GM18498 (cell line): ENCODE data around the gene CYTH1.
"Not testable (repeated sequence)": the region's sequence is repeated elsewhere in the genome, so short reads cannot be mapped to it uniquely, and the experiment has no call there.

ENCODE experiments used
- ATAC-seq: cut with Tn5 transposase; IDR thresholded peaks from one replicate; pipeline ENCODE4 v1.9.1; 2021; ENCODE audit warnings: mild to moderate bottlenecking, moderate library complexity; ENCODE audit not compliant: unreplicated experiment

CYTH1 gene

GRCh38 chr17:78765821-78766220 lies 16.3 kb downstream of the CYTH1 start:
- ATAC-seq = no peak

DNA sequence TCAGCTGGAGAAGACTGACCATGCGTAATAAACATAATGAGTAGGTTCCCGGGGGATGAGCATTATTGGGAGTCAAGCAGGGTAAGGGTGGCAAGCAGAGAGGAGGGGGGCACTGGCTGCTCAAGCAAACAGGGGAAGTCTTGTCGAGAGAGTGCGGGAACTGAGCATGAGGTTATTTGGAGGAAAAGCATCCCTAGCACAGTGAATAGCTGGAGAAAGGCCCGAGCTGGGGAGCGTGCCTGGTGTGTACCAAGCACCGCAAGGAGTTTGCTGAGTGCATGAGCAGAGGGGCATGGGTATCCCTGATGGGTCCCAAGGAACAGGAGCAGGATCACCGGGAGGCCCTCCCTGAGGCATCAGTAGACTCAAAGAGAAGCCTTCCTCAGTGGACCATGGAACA lies 17.2 kb downstream of the CYTH1 start:
- no peak for ATAC-seq

- no peak for ATAC-seq
These were observed 18.5 kb downstream of the CYTH1 start for GRCh38 chr17:78763561-78763960.

GRCh38 chr17:78761789-78762406 lies 20.2 kb downstream of the CYTH1 start:
- ATAC-seq = no peak

DNA sequence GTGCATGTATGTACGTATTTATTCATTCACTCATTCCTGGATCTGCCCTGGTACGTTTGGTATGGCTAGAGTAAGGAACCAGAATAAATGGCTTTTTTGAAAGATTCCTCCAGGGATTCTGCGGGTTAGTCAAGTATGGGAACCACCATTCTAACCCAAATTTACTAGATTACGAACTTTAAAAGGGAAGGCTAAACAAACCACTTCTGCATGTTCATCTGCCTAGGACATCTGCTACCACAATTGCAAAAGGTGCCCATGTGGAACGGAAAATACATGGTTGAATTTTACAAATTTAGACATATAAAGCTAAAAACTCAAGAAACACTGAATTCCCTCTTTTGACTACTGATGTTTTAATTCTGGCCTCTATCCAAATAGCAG lies 22.1 kb downstream of the CYTH1 start:
- no peak for ATAC-seq

DNA sequence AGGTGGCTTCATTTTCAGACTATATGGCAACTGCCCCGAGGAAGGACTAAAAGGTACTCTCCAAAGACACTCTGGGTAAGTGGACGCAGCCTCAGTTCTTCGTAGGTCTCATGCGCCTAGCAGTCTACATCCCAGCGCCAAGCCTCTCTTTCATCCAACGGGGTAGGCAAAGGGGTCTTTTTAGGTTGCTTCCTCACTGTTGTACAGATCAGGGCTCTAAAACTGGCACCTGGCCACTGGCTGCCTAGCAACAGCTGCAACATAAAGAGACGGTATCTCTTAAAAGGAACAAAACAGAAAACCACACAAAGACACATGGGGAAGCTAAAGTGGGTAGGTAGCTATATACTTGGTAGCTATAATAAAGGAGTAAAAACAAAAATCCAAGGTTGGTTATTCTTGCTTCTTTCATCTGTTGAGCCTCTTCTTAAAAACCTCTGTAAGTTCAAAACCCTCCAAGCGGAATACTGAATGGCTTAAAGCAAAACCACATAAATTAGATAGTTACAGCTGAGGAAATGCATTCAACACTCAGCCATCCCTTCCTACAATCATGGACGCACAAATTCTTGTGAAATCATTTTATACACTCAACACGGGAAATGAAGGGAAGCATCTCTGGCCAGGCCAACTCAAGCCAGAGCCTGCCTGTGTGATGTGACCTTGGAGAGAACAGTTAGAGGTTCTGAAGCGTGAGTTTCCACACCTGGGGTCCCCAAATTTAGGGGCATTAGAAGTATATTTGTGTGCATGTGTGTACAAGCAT lies 22.7 kb downstream of the CYTH1 start:
- ATAC-seq = peak; percentile 67

DNA sequence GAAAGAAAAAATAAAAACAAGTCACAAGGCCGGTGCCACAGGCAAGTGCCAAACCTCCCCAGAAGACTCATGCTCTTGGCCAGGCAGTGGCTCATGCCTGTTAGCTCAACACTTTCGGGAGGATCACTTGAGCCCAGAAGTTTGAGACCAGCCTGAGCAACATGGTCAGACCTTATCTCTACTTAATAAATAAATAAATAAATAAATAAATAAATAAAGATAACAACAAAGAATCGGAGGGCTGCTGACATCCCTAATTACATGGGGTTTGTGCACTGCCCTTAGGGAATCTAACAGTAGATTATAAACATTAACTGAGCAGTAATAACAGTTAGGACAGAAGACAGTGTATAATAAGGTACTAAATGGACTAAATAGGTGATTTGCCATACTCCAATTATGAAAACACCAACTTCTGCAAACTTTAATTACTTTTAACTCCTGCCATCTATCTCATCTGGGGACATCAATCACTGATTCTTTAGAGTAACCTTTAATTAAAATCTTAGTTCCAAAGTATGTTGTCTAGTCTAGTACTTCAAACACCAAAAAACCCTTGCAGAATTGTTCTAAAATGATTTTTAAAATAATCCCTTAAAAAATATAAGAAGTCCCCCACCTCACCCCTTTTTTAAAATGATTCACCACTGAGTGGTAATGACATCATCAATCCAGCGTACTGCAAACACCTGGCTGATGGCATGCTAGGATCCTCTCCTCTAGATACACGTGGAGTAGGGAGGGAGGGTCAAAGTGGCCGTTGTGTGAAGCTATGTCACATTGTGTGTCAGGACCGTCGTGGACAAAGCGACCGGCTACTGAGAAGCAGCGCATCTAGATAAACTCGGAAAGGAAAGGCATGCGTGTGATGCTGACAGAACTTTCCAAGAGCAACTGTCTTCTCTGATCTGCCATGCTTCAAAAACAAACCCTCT lies 28.5 kb downstream of the CYTH1 start:
- ATAC-seq = no peak

- no peak for ATAC-seq
These were observed 30.5 kb downstream of the CYTH1 start for GRCh38 chr17:78751447-78752161.

DNA sequence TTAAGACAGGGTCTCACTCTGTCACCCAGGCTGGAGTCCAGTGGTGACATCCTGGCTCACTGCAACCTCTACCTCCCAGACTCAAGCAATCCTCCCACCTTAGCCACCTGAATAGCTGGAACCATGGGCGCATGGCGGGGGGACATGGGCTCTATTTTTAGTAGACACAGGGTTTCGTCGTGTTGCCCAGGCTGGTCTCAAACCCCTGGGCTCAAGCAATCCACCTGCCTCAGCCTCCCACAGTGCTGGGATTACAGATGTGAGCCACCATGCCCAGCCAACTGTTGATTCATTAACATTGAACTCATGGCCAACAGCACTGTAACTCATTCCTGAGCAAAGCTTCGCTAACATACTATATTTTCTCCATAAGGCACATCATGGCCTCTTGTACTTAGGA lies 31.1 kb downstream of the CYTH1 start:
- ATAC-seq = not testable (repeated sequence)

DNA sequence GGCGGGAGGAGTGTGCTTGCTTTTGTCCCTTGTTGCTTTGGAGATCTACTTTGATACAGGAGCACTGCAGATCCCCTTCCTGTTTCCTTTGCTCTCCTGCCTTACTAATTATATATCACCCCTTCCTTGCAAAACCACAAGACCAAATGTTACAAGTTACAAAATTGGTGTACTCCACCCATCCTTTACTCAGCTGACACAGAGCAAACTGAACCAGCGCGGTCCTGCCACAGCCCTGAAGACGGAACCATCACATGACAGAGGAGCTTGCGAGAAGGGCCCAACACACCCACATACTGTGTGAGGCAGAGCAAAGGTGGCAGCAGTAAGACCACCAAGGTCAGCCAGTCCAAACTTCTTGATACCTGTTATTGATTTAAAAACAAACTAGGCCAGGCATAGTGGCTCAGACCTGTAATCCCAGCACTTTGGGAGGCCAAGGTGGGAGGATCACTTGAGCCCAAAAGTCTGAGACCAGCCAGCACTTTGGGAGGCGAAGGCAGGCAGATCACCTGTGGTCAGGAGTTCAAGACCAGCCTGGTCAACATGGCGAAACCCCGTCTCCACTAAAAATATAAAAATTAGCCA lies 33.2 kb downstream of the CYTH1 start:
- ATAC-seq = peak; percentile 53

GRCh38 chr17:78748048-78748729 lies 33.9 kb downstream of the CYTH1 start:
- ATAC-seq = peak; percentile 64

DNA sequence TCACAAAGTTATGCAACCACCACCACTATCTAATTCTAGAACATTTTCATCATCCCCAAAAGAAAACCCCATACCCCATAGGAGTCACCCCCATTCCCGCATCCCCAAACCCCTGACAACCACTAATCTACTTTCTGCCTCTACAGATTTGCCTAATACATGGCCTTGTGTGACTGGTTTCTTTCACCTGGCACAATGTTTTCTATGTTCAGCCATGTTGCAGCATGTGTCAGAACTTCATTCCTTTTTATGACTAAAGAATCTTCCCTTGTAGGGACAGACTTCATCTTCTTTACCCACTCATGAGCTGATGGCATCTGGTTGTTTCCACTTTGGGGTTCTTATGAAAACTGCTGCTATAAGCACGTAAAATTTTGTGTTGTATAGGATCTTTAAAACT lies 34.6 kb downstream of the CYTH1 start:
- peak; percentile 4 for ATAC-seq

DNA sequence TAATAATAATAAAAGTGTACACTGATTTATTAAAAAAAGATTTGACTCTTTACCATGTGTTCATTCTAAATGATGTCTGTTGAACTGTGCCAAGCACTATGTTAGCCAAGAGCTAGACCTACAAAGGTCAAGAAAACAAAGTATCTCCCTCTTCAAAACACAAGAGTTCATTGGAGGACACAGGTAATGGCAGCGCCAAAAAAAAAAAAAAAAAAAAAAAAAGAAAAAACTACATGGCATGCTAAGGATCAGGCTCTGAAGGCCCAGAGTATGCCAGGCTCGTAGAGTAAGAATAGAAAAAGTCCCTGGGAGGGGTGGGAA lies 35.2 kb downstream of the CYTH1 start:
- ATAC-seq = no peak

DNA sequence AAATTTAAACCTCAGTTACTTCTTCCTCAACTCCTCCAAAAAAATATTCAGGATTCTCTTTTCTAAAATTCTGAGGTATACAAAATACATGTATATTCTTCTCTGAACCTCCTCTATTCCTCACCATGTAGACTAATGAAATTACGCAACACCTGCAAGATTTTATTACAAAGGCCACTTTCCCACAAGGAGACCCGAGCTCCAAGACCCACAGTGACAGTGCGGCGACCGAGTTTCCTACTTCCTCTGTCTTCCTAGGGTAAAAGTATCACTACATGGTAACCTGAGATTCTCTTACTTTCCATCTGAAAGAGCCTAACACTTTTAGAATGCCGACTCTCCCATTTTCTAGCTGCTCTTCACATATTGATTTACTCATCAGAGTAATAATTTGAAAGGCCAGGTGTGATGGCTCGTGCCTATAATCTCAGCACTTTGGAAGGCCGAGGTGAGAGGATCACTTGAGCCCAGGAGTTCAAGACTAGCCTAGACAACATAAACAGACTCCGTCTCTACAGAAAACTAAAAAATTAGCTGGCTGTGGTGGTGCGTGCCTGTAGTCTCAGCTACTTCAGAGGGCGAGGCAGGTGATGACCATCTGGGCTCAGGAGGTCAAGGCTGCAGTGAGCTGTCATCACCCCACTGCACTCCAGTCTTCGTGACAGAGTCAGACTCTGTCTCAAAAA lies 35.7 kb downstream of the CYTH1 start:
- no peak for ATAC-seq

GRCh38 chr17:78745407-78746088 lies 36.5 kb downstream of the CYTH1 start:
- no peak for ATAC-seq

GRCh38 chr17:78742901-78743300 lies 39.2 kb downstream of the CYTH1 start:
- no peak for ATAC-seq

DNA sequence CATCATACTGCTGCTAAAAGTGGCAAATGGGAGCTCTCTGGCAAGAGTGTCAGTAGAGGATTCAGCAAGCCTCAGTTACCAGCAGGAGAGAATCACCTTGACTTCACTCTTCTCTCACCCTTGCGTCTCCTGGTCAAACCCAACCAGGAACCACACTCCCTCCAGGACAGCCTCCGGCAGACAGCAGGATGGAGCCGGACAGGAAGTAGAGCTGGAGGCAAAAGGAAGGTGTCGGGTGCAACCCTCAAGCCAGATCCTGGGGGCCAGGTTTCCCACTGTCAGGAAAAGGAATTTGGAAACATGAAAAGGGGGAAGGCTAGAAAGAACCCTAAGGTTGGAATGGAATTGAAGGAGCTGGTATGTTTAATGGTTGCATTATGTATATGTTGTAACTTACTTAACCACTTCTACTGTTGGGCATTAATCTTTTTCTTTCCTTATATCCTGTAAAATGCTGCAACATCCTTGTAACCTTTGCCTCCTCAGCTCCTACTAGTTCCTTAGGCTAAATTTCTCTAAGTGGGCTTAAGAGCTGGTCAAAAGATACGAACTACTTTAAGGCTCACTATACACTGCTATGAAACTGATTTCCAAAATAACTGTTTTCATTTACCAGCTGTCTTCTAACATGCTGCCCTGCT lies 40.3 kb downstream of the CYTH1 start:
- no peak for ATAC-seq

GRCh38 chr17:78739331-78739931 lies 42.6 kb downstream of the CYTH1 start:
- no peak for ATAC-seq
